Nephron (organoid): Measurements from ENCODE around the gene LPGAT1.

Source experiments
- H3K27ac Mint-ChIP-seq, 3 experiments: 2 replicates each; pipeline ENCODE4 v1.8.0; 2020; ENCODE audit warnings: mixed read lengths in 3 of 3, mild to moderate bottlenecking in 2 of 3, moderate library complexity in 1 of 3
- H3K27me3 Mint-ChIP-seq: 2 replicates; pipeline ENCODE4 v1.8.0; 2021; ENCODE audit warnings: low read depth, mild to moderate bottlenecking, moderate library complexity, mixed read lengths
- H3K36me3 Mint-ChIP-seq: 2 replicates; pipeline ENCODE4 v1.8.0; 2020; ENCODE audit warnings: low read depth, mixed read lengths
- H3K4me1 Mint-ChIP-seq: 2 replicates; pipeline ENCODE4 v1.8.0; 2020; ENCODE audit warnings: mixed read lengths
- H3K4me3 Mint-ChIP-seq, 3 experiments: 2 replicates each; pipeline ENCODE4 v1.8.0; 2020; ENCODE audit warnings: mild to moderate bottlenecking in 3 of 3, mixed read lengths in 3 of 3, moderate library complexity in 2 of 3
- H3K9me3 Mint-ChIP-seq: 2 replicates; pipeline ENCODE4 v1.8.0; 2020; ENCODE audit warnings: mixed read lengths
- CTCF ChIP-seq, 3 experiments: fragments of 200-600 bp; sonication (generic); IDR thresholded peaks; one replicate each; pipeline ENCODE4 v1.5.0; 2021; ENCODE audit warnings: antibody characterized with exemption in 3 of 3; ENCODE audit not compliant: unreplicated experiment in 3 of 3

Gene LPGAT1

DNA sequence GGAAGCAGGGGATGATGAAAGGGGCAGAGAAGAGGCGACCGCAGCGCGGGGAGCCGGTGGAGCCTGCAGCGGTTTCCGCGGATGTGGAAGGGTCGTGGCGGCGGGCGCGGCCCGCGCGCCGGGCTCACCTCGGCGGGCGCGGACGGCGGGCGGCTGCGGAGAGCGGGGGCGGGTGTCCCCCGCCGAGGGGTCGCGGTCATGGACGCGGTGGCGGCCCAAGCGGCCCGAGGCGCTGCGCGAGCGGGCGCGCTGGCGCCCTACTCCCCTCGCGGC lies 572 bp downstream of the LPGAT1 start:
- Mint-ChIP-seq H3K9me3 (no peaks in the 10 kb centered on the region), H3K27ac (peak overlapping the region; percentile 41 to 86 (median 85)), H3K4me3 (peak overlapping the region; percentile 94 to 98 (median 98)), H3K4me1 (peaks cover 20% of the 10 kb centered on the region), H3K36me3 (peaks cover 4% of the 10 kb centered on the region), H3K27me3 (no peaks in the 10 kb centered on the region)
- no peak for TF ChIP-seq CTCF (IDR thresholded peaks at IDR 0.05; ENCODE audit: unreplicated experiment in 3 of 3)

DNA sequence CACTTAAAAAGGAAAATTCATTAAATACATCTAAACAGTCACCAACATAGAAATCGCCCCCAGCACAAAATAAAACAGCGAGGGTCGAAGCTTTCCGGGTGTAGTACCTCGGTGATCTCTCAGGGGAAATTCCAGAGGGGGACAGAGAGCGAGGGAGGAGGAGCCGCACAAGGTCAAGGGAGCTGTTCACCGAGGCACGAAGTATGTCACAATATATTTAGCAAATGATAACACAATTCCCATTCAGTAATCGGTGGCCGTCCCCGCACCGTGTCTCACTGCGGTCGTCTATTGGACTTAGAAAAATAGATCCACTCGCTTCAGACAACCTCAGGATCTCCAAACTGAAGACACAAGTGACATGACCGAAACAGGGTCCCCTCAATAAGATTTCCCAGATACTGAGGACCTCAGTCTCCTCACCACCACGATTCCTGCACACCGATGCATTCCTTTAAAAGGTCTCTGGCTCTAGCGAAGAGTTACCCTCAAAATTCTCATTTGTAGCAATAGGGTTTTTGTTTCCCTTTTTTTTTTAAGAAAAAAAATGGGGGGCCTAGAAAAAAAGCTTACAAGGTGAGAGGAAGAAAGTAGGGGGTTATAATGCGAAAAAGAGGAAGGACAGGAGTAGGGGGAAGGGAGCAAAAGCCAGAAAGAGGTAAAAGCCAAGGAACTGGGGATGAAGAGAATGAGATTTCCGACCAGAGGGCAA lies 1.1 kb downstream of the LPGAT1 start:
- Mint-ChIP-seq H3K9me3 (no peaks in the 10 kb centered on the region), H3K4me1 (peaks cover 20% of the 10 kb centered on the region), H3K4me3 (peak overlapping the region; percentile 94 to 98 (median 98)), H3K27me3 (no peaks in the 10 kb centered on the region), H3K27ac (peak overlapping the region; percentile 41 to 86 (median 85)), H3K36me3 (peaks cover 6% of the 10 kb centered on the region)
- TF ChIP-seq CTCF (IDR thresholded peaks at IDR 0.05; ENCODE audit: unreplicated experiment in 3 of 3), result peak in 1 of 3 experiments; percentile 13

GRCh38 chr1:211828584-211829342 lies 1.8 kb downstream of the LPGAT1 start:
- no peaks in the 10 kb centered on the region for H3K9me3 Mint-ChIP-seq
- peaks cover 20% of the 10 kb centered on the region for H3K4me1 Mint-ChIP-seq
- TF ChIP-seq CTCF (IDR thresholded peaks at IDR 0.05; ENCODE audit: unreplicated experiment in 3 of 3), result no peak
- peak overlapping the region; percentile 94 to 98 (median 98) for H3K4me3 Mint-ChIP-seq
- H3K36me3 Mint-ChIP-seq, result peaks cover 14% of the 10 kb centered on the region
- H3K27ac Mint-ChIP-seq, result peak overlapping the region; percentile 41 to 86 (median 85)
- H3K27me3 Mint-ChIP-seq, result no peaks in the 10 kb centered on the region

GRCh38 chr1:211827051-211827450 lies 3.5 kb downstream of the LPGAT1 start:
- peak overlapping the region in 1 of 3 experiments; percentile 68 for H3K4me3 Mint-ChIP-seq
- no peaks in the 10 kb centered on the region for H3K9me3 Mint-ChIP-seq
- no peak for TF ChIP-seq CTCF (IDR thresholded peaks at IDR 0.05; ENCODE audit: unreplicated experiment in 3 of 3)
- peaks cover 20% of the 10 kb centered on the region for H3K4me1 Mint-ChIP-seq
- H3K27me3 Mint-ChIP-seq, result no peaks in the 10 kb centered on the region
- peaks cover 28% of the 10 kb centered on the region for H3K36me3 Mint-ChIP-seq
- H3K27ac Mint-ChIP-seq, result no peak overlapping the region

GRCh38 chr1:211825980-211826379 lies 4.6 kb downstream of the LPGAT1 start:
- Mint-ChIP-seq H3K36me3 (peaks cover 39% of the 10 kb centered on the region), H3K4me3 (no peak overlapping the region), H3K27ac (no peak overlapping the region), H3K9me3 (no peaks in the 10 kb centered on the region), H3K4me1 (peaks cover 20% of the 10 kb centered on the region), H3K27me3 (no peaks in the 10 kb centered on the region)
- TF ChIP-seq CTCF (IDR thresholded peaks at IDR 0.05; ENCODE audit: unreplicated experiment in 3 of 3), result no peak
